Measurements from ENCODE around the gene CDHR2.

The CDHR2 gene

GRCh38 chr5:176548967-176549444, at the start of gene CDHR2:
Gene CDHR2 (plus strand): TSS chr5:176549342. CDS start chr5:176565353, 16,011 bp downstream.
- DNase-seq, result no peak

GRCh38 chr5:176500511-176500910, 48.6 kb upstream of the CDHR2 start:
- DNase-seq, result no peak

- no peak for DNase-seq
These were observed 47.8 kb upstream of the CDHR2 start for GRCh38 chr5:176501333-176501732.

GRCh38 chr5:176503496-176503895, 45.6 kb upstream of the CDHR2 start:
- DNase-seq, result no peak

GRCh38 chr5:176507911-176508310, 41.2 kb upstream of the CDHR2 start:
- DNase-seq, result no peak

GRCh38 chr5:176508603-176509002, 40.5 kb upstream of the CDHR2 start:
- no peak for DNase-seq

GRCh38 chr5:176513788-176514187, 35.4 kb upstream of the CDHR2 start:
- DNase-seq, result no peak

- no peak for DNase-seq
These were observed 34.7 kb upstream of the CDHR2 start for GRCh38 chr5:176514244-176514950.

- no peak for DNase-seq
These were observed 33.7 kb upstream of the CDHR2 start for GRCh38 chr5:176515396-176515795.

- no peak for DNase-seq
These were observed 32.0 kb upstream of the CDHR2 start for GRCh38 chr5:176517053-176517661.

- peak; percentile 27 for DNase-seq
These were observed 29.1 kb upstream of the CDHR2 start for GRCh38 chr5:176519810-176520720.

- no peak for DNase-seq
These were observed 27.9 kb upstream of the CDHR2 start for GRCh38 chr5:176521286-176521685.

GRCh38 chr5:176521699-176522263, 27.4 kb upstream of the CDHR2 start:
- no peak for DNase-seq

GRCh38 chr5:176524138-176524537, 25.0 kb upstream of the CDHR2 start:
- no peak for DNase-seq

GRCh38 chr5:176524987-176525386, 24.2 kb upstream of the CDHR2 start:
- DNase-seq, result no peak

- no peak for DNase-seq
These were observed 23.5 kb upstream of the CDHR2 start for GRCh38 chr5:176525677-176526076.

GRCh38 chr5:176526462-176526861, 22.7 kb upstream of the CDHR2 start:
- DNase-seq, result no peak

- DNase-seq, result no peak
These were observed 21.6 kb upstream of the CDHR2 start for GRCh38 chr5:176527246-176528222.

- no peak for DNase-seq
These were observed 20.8 kb upstream of the CDHR2 start for GRCh38 chr5:176528301-176528700.

- DNase-seq, result no peak
These were observed 20.4 kb upstream of the CDHR2 start for GRCh38 chr5:176528761-176529115.

GRCh38 chr5:176529116-176529740, 19.9 kb upstream of the CDHR2 start:
- no peak for DNase-seq

GRCh38 chr5:176529741-176530141, 19.4 kb upstream of the CDHR2 start:
- no peak for DNase-seq
